NCI-H748 treated with DMSO at 0.1 percent for 48 hours (cell line): ENCODE results near the gene PCDHGC3.

Experiments
- DNase-seq: peaks from one replicate; lab custom pipeline; 2025; lab: John Stamatoyannopoulos, UW

PCDHGC3 gene

GRCh38 chr5:141485321-141486055 is 9.7 kb downstream of the PCDHGC3 start:
- no peak for DNase-seq

- no peak for DNase-seq
Observed at GRCh38 chr5:141486091-141486490, 10.3 kb downstream of the PCDHGC3 start.

- DNase-seq = no peak
Observed at GRCh38 chr5:141487131-141487530, 11.4 kb downstream of the PCDHGC3 start.

- no peak for DNase-seq
Observed at GRCh38 chr5:141488591-141489561, 13.1 kb downstream of the PCDHGC3 start, which contains the start of gene PCDHGC5. Gene PCDHGC5 (plus strand): TSS chr5:141489081. CDS start chr5:141489241, 160 bp downstream.

- no peak for DNase-seq
Observed at GRCh38 chr5:141489841-141490240, 14.1 kb downstream of the PCDHGC3 start.

- DNase-seq = no peak
Observed at GRCh38 chr5:141490271-141490670, 14.5 kb downstream of the PCDHGC3 start.

- no peak for DNase-seq
Observed at GRCh38 chr5:141490771-141491170, 15.0 kb downstream of the PCDHGC3 start.

GRCh38 chr5:141491323-141492167 is 15.8 kb downstream of the PCDHGC3 start:
- no peak for DNase-seq

GRCh38 chr5:141492168-141492885 is 16.6 kb downstream of the PCDHGC3 start:
- DNase-seq = no peak

- DNase-seq = no peak
Observed at GRCh38 chr5:141493500-141494422, 18.0 kb downstream of the PCDHGC3 start.

GRCh38 chr5:141494761-141495452 is 19.1 kb downstream of the PCDHGC3 start:
- DNase-seq = no peak

GRCh38 chr5:141495453-141495811 is 19.7 kb downstream of the PCDHGC3 start:
- DNase-seq = no peak

- no peak for DNase-seq
Observed at GRCh38 chr5:141496038-141496437, 20.3 kb downstream of the PCDHGC3 start.

- DNase-seq = no peak
Observed at GRCh38 chr5:141501761-141502160, 26.0 kb downstream of the PCDHGC3 start.

- no peak for DNase-seq
Observed at GRCh38 chr5:141503681-141504080, 27.9 kb downstream of the PCDHGC3 start.

GRCh38 chr5:141504216-141504615 is 28.4 kb downstream of the PCDHGC3 start:
- no peak for DNase-seq

- DNase-seq = no peak
Observed at GRCh38 chr5:141506381-141507155, 30.8 kb downstream of the PCDHGC3 start.

- no peak for DNase-seq
Observed at GRCh38 chr5:141507387-141508091, 31.8 kb downstream of the PCDHGC3 start.
